Upper lobe of right lung (tissue), 1 donor: Measurements from ENCODE around the gene FRMD3. TPM values are rescaled to one million over a fixed set of nuclear protein-coding genes. Genes with fewer than 3 reads are reported as not detected.

ENCODE experiments used
- ATAC-seq: fragments of 200-7000 bp; cut with Tn5 transposase; one replicate; pipeline ENCODE4 v1.9.1; 2020; ENCODE audit warnings: mild to moderate bottlenecking, moderate library complexity
- DNase-seq: peaks from one replicate; pipeline ENCODE4 v3.0.0-alpha.2; 2020
- H3K27ac ChIP-seq: fragments of 200-600 bp; one replicate; pipeline ENCODE4 v1.8.0; 2022
- H3K27me3 ChIP-seq: fragments of 200-600 bp; one replicate; pipeline ENCODE4 v1.8.0; 2022; ENCODE audit warnings: mild to moderate bottlenecking
- H3K36me3 ChIP-seq: fragments of 200-600 bp; one replicate; pipeline ENCODE4 v1.8.0; 2022
- H3K4me1 ChIP-seq: fragments of 200-600 bp; one replicate; pipeline ENCODE4 v1.8.0; 2022
- H3K4me3 ChIP-seq: fragments of 200-600 bp; one replicate; pipeline ENCODE4 v1.8.0; 2022; ENCODE audit warnings: mild to moderate bottlenecking
- H3K9me3 ChIP-seq: fragments of 200-600 bp; one replicate; pipeline ENCODE4 v1.8.0; 2022
- intact Hi-C: fragments of 100-400 bp; cut with DNase I; formaldehyde crosslinking; loops from one replicate; pipeline ENCODE4 v1.11.0; 2022
- total RNA-seq: library from RNA; stranded (reverse); fragmentation: NEBNext Ultra II Directional; extraction: Animal tissue kit (Norgen Biotek cat#: 25700); gene quantifications from one replicate; pipeline ENCODE4 v1.2.1, GENCODE V29; 2021
- TF ChIP-seq, protein P1 (sequence below): fragments of 200-600 bp; IDR thresholded peaks from one replicate; pipeline ENCODE4 v1.8.0; 2022; ENCODE audit warnings: antibody characterized with exemption
- donor health status: DM: no; HTN: yes; CAD: no; lungs with severe emphysema.

FRMD3 gene
- total RNA-seq, 1 donor from 2014 or later: 10.8 TPM

DNA sequence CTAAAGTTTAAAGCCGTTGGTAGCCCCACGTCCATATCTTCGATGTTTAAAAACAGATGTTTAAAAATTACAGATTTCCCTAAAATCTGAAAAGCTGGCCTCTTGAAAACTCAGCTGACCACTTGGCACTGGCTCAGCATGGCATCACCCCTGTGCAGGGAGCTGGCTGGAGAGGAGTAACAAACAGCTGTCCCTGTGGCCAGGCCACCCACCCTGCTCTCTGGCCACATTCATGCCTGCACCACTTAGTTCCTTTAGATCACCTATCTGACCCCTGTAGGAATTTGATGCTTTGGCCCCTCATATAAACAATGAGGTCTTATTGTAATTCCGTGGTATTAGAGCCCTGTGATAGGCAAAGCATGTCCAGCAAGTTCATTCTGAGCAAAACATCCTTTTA is 107.5 kb downstream of the FRMD3 start:
- no peaks in the 10 kb centered on the region for H3K27me3 ChIP-seq
- no peaks in the 10 kb centered on the region for H3K9me3 ChIP-seq
- TF ChIP-seq, protein P1, sequence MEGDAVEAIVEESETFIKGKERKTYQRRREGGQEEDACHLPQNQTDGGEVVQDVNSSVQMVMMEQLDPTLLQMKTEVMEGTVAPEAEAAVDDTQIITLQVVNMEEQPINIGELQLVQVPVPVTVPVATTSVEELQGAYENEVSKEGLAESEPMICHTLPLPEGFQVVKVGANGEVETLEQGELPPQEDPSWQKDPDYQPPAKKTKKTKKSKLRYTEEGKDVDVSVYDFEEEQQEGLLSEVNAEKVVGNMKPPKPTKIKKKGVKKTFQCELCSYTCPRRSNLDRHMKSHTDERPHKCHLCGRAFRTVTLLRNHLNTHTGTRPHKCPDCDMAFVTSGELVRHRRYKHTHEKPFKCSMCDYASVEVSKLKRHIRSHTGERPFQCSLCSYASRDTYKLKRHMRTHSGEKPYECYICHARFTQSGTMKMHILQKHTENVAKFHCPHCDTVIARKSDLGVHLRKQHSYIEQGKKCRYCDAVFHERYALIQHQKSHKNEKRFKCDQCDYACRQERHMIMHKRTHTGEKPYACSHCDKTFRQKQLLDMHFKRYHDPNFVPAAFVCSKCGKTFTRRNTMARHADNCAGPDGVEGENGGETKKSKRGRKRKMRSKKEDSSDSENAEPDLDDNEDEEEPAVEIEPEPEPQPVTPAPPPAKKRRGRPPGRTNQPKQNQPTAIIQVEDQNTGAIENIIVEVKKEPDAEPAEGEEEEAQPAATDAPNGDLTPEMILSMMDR: no peak
- H3K27ac ChIP-seq: no peak overlapping the region
- ATAC-seq (no peak), DNase-seq (no peak)
- intact Hi-C loops: no loop called here
- no peaks in the 10 kb centered on the region for H3K36me3 ChIP-seq
- no peak overlapping the region for H3K4me3 ChIP-seq
- H3K4me1 ChIP-seq: peaks cover 45% of the 10 kb centered on the region

DNA sequence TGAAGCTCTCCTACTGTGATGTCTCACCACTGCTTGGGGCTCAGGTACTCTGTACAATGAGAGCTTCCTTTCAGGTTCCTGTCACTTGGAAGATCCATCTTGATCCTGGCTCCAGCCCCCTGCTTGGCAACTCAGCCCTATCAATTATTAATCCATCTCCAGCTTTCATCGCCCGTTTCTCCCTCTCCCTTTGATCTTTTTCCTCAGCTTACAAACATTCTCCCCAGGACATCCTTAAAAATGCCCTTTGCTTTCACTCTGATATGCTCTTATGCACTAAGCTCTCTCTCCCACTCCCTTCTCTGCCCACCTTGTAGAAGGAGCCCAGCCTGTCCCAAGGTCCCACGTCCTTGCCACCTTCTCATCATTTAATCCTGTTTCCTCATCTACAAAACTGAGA is 109.0 kb downstream of the FRMD3 start:
- Histone ChIP-seq H3K4me1 (peaks cover 45% of the 10 kb centered on the region), H3K4me3 (no peak overlapping the region), H3K27ac (no peak overlapping the region), H3K27me3 (no peaks in the 10 kb centered on the region), H3K9me3 (no peaks in the 10 kb centered on the region), H3K36me3 (no peaks in the 10 kb centered on the region)
- no peak for ATAC-seq
- no peak for DNase-seq
- intact Hi-C loops: no loop called here
- TF ChIP-seq, protein P1: no peak

DNA sequence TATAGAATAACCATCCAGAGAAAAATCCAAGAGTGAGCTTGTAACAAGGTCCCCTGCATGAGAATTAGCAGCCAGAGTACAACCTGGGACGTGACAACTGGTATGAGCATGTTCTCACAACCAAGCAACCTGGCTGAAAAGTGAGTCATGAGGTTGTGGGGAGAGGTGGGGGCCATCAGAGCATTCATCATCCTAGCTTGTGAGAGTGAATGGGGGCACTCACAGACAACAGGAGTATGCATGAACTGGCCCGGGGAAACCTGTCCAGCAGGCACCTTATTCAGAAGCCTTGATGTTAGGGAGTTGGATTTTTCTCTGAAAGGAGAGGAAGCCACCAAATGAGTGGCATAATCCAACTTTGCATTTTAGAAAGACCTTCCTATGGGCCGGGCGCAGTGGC is 113.0 kb downstream of the FRMD3 start:
- intact Hi-C loops: no loop called here
- H3K4me3 ChIP-seq: no peak overlapping the region
- H3K27me3 ChIP-seq: no peaks in the 10 kb centered on the region
- no peaks in the 10 kb centered on the region for H3K9me3 ChIP-seq
- no peak overlapping the region for H3K27ac ChIP-seq
- TF ChIP-seq, protein P1: no peak
- ATAC-seq (peak; percentile 20), DNase-seq (no peak)
- H3K36me3 ChIP-seq: no peaks in the 10 kb centered on the region
- peaks cover 22% of the 10 kb centered on the region for H3K4me1 ChIP-seq

DNA sequence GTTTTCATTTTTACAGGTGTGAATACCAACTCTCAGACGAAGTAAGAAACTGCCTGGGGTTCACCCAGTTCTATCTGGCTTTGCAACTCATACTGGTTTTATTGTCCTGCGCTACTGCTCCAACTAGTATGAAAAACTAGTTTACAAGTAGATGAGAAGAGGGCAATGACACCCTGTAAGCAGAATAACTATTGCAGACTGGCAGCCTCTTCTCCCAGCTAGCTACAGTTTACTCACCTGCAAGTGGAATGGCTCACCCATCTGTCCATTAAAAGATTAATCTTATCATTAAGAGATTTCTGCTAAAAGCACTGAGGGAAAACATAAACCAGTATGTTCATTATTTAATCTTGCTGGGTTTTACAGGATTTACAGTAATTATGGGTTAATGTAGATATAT is 113.4 kb downstream of the FRMD3 start:
- DNase-seq (no peak), ATAC-seq (no peak)
- H3K9me3 ChIP-seq: no peaks in the 10 kb centered on the region
- H3K36me3 ChIP-seq: no peaks in the 10 kb centered on the region
- H3K4me1 ChIP-seq: peaks cover 22% of the 10 kb centered on the region
- no peak overlapping the region for H3K4me3 ChIP-seq
- TF ChIP-seq, protein P1: no peak
- no peak overlapping the region for H3K27ac ChIP-seq
- intact Hi-C loops: no loop called here
- no peaks in the 10 kb centered on the region for H3K27me3 ChIP-seq

DNA sequence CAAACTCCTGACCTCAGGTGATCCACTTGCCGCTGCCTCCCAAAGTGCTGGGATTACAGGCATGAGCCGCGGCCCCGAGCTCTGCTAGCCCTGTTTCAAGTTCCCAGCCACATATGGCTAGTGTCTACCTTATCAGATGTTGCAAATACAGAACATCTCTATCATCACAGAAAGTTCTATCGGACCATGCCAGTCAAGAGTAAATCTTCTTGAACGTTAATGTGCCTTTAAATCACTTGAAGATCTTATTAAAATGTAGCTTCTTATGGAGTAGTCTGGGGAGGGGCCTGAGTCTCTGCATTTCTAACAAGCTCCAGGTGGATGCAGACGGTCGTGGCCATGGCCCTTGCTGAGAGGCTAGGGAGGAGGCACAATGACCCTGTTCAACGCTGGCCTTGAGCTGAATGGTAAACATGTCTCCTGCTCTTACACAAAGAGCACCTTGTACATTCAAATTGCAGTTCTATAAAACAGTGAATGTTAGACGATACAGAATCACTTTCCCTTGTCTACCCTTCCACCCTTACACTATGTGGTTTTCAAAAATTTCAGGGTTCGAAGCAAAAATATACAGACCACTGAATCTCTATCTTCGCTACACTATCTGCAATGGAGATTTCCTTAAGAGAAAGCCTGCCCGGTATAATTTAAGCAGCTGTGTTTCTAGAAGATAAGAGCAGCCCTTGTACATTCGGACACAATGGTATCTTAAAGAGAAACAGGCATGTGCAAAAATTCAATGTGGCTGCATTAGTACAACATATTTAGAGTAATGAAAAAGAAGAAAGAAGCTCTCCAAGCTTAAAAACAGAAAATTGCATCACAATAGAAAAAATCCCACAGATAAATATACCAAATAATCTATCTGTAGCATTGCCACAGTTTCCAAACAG is 114.1 kb downstream of the FRMD3 start:
- Histone ChIP-seq H3K4me3 (no peak overlapping the region), H3K9me3 (no peaks in the 10 kb centered on the region), H3K27me3 (no peaks in the 10 kb centered on the region), H3K36me3 (no peaks in the 10 kb centered on the region), H3K27ac (no peak overlapping the region), H3K4me1 (peaks cover 22% of the 10 kb centered on the region)
- TF ChIP-seq, protein P1: no peak
- intact Hi-C loops: no loop called here
- no peak for DNase-seq
- no peak for ATAC-seq
